ENCODE results near the gene CALHM4. TPM values are rescaled to one million over a fixed set of nuclear protein-coding genes. Genes with fewer than 3 reads are reported as not detected.

The CALHM4 gene
- total and polyA plus RNA-seq, 2 of the 8 experiments (the other 6 are each of a cell fraction or from before 2014, with no cell fraction given) = not detected

- TF ChIP-seq CHD7 (IDR thresholded peaks at IDR 0.05; ENCODE audit: insufficient replicate concordance, low read length) (no peak), EGR1 (IDR thresholded peaks at IDR 0.05; ENCODE audit: borderline replicate concordance, low read depth, low read length) (no peak), EP300 (IDR thresholded peaks at IDR 0.05; ENCODE audit: borderline replicate concordance in 1 of 2, low read depth in 2 of 2, low read length in 2 of 2) (no peak), JUND (IDR thresholded peaks at IDR 0.05; ENCODE audit: low read length) (no peak), RNF2 (IDR thresholded peaks at IDR 0.05; ENCODE audit: borderline replicate concordance, low read depth, low read length, missing control alignments, poor library complexity, severe bottlenecking) (no peak), HDAC2 (IDR thresholded peaks at IDR 0.05; ENCODE audit: borderline replicate concordance in 1 of 2, low read depth in 2 of 2, low read length in 2 of 2) (no peak), SRF (IDR thresholded peaks at IDR 0.05; ENCODE audit: low read depth, low read length) (no peak), SAP30 (IDR thresholded peaks at IDR 0.05; ENCODE audit: insufficient read depth, insufficient replicate concordance, low read length) (no peak), CREB1 (IDR thresholded peaks at IDR 0.05) (no peak), USF2 (IDR thresholded peaks at IDR 0.05; ENCODE audit: low read length) (no peak)
Observed at GRCh38 chr6:116508527-116508926, 45.0 kb upstream of the CALHM4 start (continued).
